SW 1271 (cell line): ENCODE data around the gene SYNGAP1.
A peak's percentile ranks its signal among the peaks of the same experiment; 100 is the strongest.

ENCODE experiments used
- DNase-seq, 2 experiments: peaks; one replicate each; lab custom pipeline; 2025; lab: John Stamatoyannopoulos, UW

The SYNGAP1 gene

GRCh38 chr6:33439956-33440648 is 20.2 kb downstream of the SYNGAP1 start:
- DNase-seq, result no peak

DNA sequence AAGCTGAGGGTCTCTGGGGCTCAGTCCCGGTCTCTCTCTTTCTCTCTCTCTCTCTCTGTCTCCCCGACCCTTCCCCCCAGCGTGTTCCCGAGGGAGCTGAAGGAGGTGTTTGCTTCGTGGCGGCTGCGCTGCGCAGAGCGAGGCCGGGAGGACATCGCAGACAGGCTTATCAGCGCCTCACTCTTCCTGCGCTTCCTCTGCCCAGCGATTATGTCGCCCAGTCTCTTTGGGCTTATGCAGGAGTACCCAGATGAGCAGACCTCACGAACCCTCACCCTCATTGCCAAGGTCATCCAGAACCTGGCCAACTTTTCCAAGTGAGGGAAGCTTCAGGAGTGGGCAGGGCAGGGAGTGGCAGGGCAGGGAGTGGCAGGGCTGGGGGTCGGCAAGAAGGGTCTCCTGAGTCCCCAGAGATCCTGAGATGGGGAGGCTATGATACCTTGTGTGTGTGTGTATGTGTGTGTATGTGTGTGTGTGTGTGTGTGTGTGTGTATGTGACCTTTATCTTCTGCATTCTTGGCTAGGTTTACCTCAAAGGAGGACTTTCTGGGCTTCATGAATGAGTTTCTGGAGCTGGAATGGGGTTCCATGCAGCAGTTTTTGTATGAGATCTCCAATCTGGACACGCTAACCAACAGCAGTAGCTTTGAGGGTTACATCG is 20.9 kb downstream of the SYNGAP1 start:
- DNase-seq, result no peak

GRCh38 chr6:33441457-33441856 is 21.6 kb downstream of the SYNGAP1 start:
- DNase-seq, result no peak

GRCh38 chr6:33442283-33442682 is 22.4 kb downstream of the SYNGAP1 start:
- DNase-seq, result no peak

DNA sequence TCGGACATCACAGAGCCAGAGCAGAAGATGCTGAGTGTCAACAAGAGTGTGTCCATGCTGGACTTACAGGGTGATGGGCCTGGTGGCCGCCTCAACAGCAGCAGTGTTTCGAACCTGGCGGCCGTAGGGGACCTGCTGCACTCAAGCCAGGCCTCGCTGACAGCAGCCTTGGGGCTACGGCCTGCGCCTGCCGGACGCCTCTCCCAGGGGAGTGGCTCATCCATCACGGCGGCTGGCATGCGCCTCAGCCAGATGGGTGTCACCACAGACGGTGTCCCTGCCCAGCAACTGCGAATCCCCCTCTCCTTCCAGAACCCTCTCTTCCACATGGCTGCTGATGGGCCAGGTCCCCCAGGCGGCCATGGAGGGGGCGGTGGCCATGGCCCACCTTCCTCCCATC is 23.2 kb downstream of the SYNGAP1 start:
- no peak for DNase-seq

- DNase-seq, result no peak
Measured at GRCh38 chr6:33443619-33444504, 24.0 kb downstream of the SYNGAP1 start.

DNA sequence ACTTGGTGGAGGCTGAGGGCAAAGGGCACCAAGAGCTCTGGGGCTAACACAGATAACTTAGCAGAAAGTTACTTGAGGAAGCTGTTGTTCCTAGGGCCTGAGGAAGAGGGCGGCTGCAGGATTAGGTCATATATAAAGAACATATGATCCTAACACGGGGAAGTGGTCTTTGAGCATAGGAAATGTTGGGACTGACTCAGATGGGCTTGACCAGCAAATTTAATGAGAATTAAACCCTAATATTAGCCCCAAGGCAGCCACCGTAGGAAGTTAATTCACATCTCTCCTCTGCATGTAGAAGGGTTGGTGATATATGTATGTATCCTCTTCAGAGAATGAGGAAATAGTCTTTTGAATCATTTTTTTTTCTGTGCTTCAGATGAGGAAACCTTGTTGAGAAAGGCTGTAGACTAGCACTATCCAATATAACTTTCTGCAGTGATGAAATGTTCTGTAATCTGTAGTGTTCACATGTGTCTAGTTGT is 25.3 kb downstream of the SYNGAP1 start:
- DNase-seq, result no peak

GRCh38 chr6:33446356-33446755 is 26.5 kb downstream of the SYNGAP1 start:
- DNase-seq, result no peak

GRCh38 chr6:33450434-33450833 is 30.6 kb downstream of the SYNGAP1 start:
- DNase-seq, result no peak

GRCh38 chr6:33451606-33452005 is 31.7 kb downstream of the SYNGAP1 start:
- no peak for DNase-seq

GRCh38 chr6:33452496-33452895 is 32.6 kb downstream of the SYNGAP1 start:
- no peak for DNase-seq

- no peak for DNase-seq
Measured at GRCh38 chr6:33453393-33454008, 33.6 kb downstream of the SYNGAP1 start.

GRCh38 chr6:33454009-33454946 is 34.4 kb downstream of the SYNGAP1 start, which contains the start of gene ZBTB9:
Gene ZBTB9 (plus strand): TSS chr6:33454576. CDS start chr6:33455101, 525 bp downstream.
- peak; percentile 82 to 96 for DNase-seq

- no peak for DNase-seq
Measured at GRCh38 chr6:33455051-33455450, 35.2 kb downstream of the SYNGAP1 start.

GRCh38 chr6:33456156-33456555 is 36.3 kb downstream of the SYNGAP1 start:
- no peak for DNase-seq

- DNase-seq, result no peak
Measured at GRCh38 chr6:33458676-33459075, 38.8 kb downstream of the SYNGAP1 start.

DNA sequence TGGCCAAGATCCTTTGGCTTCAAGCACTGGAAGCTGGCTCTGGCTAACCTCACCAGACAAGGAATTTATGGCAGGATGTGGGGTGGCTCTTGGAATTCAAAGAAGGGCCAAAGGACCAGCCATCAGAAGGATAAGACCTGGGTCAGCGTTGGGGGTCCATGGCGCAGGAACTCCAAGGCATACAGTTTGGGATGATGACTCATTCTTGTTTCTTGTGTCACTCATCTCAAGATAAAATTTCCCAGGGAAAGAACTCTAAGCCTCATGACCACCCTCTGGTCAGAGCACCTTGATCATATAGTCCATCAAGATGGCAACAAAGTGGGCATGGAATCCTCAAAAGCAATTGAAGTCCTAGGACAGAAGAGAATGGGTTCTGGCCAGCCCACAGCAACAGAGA is 39.4 kb downstream of the SYNGAP1 start:
- no peak for DNase-seq

GRCh38 chr6:33466075-33466735 is 46.3 kb downstream of the SYNGAP1 start:
- DNase-seq, result no peak

GRCh38 chr6:33467091-33467490 is 47.2 kb downstream of the SYNGAP1 start:
- no peak for DNase-seq

DNA sequence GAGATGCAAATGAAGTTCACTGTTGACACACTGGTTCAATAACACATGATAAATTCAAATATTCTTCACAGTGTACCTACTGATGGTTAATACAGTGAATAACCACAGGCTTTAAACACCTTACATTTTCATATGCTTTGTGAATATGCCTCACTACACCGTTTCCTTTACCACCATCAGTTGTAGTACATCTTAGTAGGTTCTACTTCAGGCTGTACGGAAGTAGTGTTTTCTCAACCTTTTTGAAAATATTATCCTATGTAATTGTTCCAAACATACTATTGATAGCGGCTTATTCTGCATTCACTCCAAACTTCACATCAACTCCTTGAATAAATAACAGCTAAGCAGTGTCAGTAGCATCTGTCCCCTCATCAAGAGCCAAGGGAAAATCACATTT is 49.8 kb downstream of the SYNGAP1 start:
- DNase-seq, result no peak
